ENCODE data around the gene ADRA2B.
"Not testable (repeated sequence)": the region's sequence is repeated elsewhere in the genome, so short reads cannot be mapped to it uniquely, and the experiment has no call there.

DNA sequence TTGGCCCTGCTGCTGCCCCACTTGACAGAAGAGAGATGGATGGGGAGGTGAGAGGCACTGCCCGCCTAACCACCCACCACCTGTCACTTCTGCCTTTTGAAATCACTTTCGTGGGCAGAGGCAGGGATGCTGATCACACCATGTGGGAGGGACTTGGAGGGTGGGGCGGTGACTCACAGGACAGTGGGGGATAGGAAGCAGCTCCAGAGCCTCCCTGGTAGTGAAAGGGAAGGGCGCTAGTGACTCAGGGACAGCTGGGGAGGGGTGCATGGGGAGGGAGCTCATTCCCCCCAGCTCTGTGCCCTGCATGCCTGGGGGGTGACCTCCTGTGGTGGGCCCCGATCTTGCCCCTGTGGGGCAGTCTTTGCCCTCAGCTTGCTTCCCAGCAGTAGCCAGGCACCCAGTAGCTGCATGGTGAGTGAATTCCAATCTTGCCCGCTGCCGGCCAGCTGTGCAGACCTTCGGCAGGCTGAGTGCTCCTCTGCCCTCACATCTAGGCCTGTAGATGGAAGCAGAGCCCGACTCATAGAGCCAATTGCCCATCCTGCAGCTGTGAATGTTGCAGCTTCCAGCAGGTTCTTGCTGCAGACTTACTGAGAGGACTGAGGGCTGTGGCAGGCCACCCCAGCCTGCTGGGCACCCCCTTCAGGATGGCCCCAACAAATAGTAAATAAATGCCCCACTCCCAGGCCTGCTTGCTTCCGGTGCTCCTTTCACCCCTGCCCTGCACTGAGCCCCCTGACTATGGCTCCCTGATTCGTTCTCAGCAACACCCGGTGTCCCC lies 53.1 kb downstream of the ADRA2B start:
- not testable (repeated sequence) for TF ChIP-seq POLR2AphosphoS5 (IDR thresholded peaks at IDR 0.05; ENCODE audit: borderline replicate concordance, low read depth, low read length); EZH2 (IDR thresholded peaks at IDR 0.05); FOXP2 (optimal IDR thresholded peaks at IDR 0.05; ENCODE audit: control extremely low read depth, extremely low read length, insufficient read depth)

Measured in SK-N-MC (cell line).